HG03442 (cell line): ENCODE results near the gene P2RY2.
A peak's percentile ranks its signal among the peaks of the same experiment; 100 is the strongest.
"Not testable (repeated sequence)": the region's sequence is repeated elsewhere in the genome, so short reads cannot be mapped to it uniquely, and the experiment has no call there.

Experiments
- ATAC-seq: cut with Tn5 transposase; IDR thresholded peaks from one replicate; pipeline ENCODE4 v1.9.1; 2021; ENCODE audit warnings: mild to moderate bottlenecking, moderate library complexity; ENCODE audit not compliant: unreplicated experiment

P2RY2 gene

GRCh38 chr11:73187854-73188253 is 30.2 kb upstream of the P2RY2 start:
- ATAC-seq, result no peak

GRCh38 chr11:73188301-73188700 is 29.8 kb upstream of the P2RY2 start:
- ATAC-seq, result no peak

- ATAC-seq, result no peak
Measured at GRCh38 chr11:73189315-73189714, 28.8 kb upstream of the P2RY2 start.

GRCh38 chr11:73189723-73190556 is 28.1 kb upstream of the P2RY2 start:
- no peak for ATAC-seq

GRCh38 chr11:73190557-73190885 is 27.6 kb upstream of the P2RY2 start:
- no peak for ATAC-seq

GRCh38 chr11:73191151-73191550 is 26.9 kb upstream of the P2RY2 start:
- no peak for ATAC-seq

GRCh38 chr11:73192272-73192671 is 25.8 kb upstream of the P2RY2 start:
- ATAC-seq, result no peak

- peak; percentile 55 for ATAC-seq
Measured at GRCh38 chr11:73193251-73194033, 24.6 kb upstream of the P2RY2 start.

GRCh38 chr11:73194034-73194507 is 24.0 kb upstream of the P2RY2 start:
- no peak for ATAC-seq

GRCh38 chr11:73194593-73194992 is 23.5 kb upstream of the P2RY2 start:
- no peak for ATAC-seq

- ATAC-seq, result no peak
Measured at GRCh38 chr11:73195191-73196007, 22.7 kb upstream of the P2RY2 start.

GRCh38 chr11:73196576-73196975 is 21.5 kb upstream of the P2RY2 start:
- ATAC-seq, result no peak

GRCh38 chr11:73197348-73197747 is 20.7 kb upstream of the P2RY2 start:
- no peak for ATAC-seq

- not testable (repeated sequence) for ATAC-seq
Measured at GRCh38 chr11:73197787-73198186, 20.3 kb upstream of the P2RY2 start.

GRCh38 chr11:73198677-73199076 is 19.4 kb upstream of the P2RY2 start:
- ATAC-seq, result no peak

- ATAC-seq, result no peak
Measured at GRCh38 chr11:73199446-73199845, 18.6 kb upstream of the P2RY2 start.

- no peak for ATAC-seq
Measured at GRCh38 chr11:73200256-73200655, 17.8 kb upstream of the P2RY2 start.

GRCh38 chr11:73201249-73201648 is 16.8 kb upstream of the P2RY2 start:
- ATAC-seq, result no peak

- ATAC-seq, result no peak
Measured at GRCh38 chr11:73201888-73202780, 15.9 kb upstream of the P2RY2 start.

- no peak for ATAC-seq
Measured at GRCh38 chr11:73203322-73203721, 14.8 kb upstream of the P2RY2 start.
